Loucy (cell line): ENCODE results near the gene TNFRSF13B.

Experiments
- EZH2phosphoT487 ChIP-seq: fragments of 200-600 bp; IDR thresholded peaks from 2 replicates; pipeline ENCODE4 v1.6.1; 2018; ENCODE audit warnings: antibody characterized with exemption, mild to moderate bottlenecking, moderate library complexity, borderline replicate concordance
- TF ChIP-seq, protein P1 (sequence below): fragments of 200-600 bp; sonication (generic); conservative IDR thresholded peaks from 2 replicates; pipeline ENCODE4 v1.5.1; 2014; ENCODE audit warnings: mild to moderate bottlenecking, antibody characterized with exemption, low read length

DNA sequence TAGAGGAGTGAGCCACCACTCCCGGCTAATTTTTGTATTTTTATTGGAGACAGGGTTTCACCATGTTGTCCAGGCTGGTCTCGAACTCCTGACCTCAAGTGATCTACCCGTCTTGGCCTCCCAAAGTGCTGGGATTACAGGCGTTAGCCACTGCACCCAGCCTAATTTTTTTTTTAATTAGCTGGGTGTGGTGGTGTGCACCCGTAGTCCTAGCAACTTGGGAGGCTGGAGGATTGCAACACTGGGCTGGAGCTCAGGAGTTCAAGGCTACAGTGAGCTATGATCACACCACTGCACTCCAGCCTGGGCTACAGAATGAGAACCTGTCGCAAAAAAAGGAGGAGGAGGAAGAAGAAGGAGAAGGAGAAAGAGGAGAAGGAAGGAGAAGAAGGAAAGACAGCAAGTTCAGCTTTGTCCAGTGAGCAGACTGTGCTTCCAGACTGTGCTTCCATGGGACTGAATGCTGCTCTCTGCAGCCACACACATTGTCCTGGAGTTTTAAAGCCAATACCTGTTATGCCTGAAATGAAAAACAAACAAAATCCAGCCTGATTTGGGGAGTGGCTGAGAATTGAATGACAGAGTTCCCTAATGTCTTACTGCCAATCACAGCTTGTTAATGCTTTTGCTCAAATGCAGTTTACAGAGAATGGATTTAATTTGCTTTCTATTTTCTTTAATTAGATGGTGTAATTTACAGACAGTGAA lies 2.8 kb upstream of the TNFRSF13B start:
- TF ChIP-seq, protein P1, sequence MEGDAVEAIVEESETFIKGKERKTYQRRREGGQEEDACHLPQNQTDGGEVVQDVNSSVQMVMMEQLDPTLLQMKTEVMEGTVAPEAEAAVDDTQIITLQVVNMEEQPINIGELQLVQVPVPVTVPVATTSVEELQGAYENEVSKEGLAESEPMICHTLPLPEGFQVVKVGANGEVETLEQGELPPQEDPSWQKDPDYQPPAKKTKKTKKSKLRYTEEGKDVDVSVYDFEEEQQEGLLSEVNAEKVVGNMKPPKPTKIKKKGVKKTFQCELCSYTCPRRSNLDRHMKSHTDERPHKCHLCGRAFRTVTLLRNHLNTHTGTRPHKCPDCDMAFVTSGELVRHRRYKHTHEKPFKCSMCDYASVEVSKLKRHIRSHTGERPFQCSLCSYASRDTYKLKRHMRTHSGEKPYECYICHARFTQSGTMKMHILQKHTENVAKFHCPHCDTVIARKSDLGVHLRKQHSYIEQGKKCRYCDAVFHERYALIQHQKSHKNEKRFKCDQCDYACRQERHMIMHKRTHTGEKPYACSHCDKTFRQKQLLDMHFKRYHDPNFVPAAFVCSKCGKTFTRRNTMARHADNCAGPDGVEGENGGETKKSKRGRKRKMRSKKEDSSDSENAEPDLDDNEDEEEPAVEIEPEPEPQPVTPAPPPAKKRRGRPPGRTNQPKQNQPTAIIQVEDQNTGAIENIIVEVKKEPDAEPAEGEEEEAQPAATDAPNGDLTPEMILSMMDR, result no peak
- no peak for TF ChIP-seq EZH2phosphoT487
